ENCODE measurements around the gene DOCK6. TPM values are rescaled to one million over a fixed set of nuclear protein-coding genes. Genes with fewer than 3 reads are reported as not detected.

Gene DOCK6
- total RNA-seq, 1 donor from 2014 or later = 10.1 TPM

GRCh38 chr19:11227195-11227886 lies 35.0 kb downstream of the DOCK6 start:
- DNase-seq (ENCODE audit: low read depth) = no peak

- DNase-seq (ENCODE audit: low read depth) = no peak
Observed at GRCh38 chr19:11226716-11227166, 35.6 kb downstream of the DOCK6 start.

GRCh38 chr19:11225815-11226214 lies 36.5 kb downstream of the DOCK6 start:
- DNase-seq (ENCODE audit: low read depth) = no peak

DNA sequence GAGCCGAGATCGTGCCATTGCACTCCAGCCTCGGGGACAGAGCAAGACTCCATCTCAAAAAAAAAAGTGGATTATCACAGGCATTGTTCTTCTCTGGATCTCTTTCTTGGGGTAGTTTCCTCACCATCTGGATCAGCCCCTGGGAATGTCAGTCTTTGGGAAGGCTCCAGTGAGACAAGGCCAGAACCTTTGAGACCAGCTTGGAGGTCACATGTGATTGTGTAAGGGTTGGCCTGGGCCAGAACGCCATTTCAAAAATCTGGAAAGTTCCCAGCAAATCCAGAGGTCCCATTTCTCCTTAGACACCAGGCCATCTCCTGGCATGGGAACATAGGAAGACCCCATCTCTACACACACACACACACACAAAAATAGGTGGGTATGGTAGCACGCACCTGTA lies 37.2 kb downstream of the DOCK6 start:
- no peak for DNase-seq (ENCODE audit: low read depth)

DNA sequence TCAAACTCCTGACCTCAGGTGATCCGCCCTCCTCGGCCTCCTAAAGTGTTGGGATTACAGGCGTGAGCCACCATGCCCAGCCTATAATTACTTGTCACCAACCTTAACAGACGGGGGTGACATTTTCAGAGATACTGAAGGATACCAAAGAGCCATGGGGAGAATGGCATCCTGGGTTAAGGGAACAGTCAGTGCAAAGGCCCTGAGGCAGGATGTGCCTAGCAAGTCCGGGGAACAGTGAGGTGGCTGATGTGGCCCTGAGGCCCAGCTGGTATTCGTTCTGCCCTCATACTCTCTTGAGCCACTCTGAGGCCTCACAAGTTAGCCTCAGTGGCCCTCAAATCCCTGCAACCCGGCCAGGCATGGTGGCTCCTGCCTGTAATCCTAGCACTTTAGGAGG lies 37.9 kb downstream of the DOCK6 start:
- no peak for DNase-seq (ENCODE audit: low read depth)

DNA sequence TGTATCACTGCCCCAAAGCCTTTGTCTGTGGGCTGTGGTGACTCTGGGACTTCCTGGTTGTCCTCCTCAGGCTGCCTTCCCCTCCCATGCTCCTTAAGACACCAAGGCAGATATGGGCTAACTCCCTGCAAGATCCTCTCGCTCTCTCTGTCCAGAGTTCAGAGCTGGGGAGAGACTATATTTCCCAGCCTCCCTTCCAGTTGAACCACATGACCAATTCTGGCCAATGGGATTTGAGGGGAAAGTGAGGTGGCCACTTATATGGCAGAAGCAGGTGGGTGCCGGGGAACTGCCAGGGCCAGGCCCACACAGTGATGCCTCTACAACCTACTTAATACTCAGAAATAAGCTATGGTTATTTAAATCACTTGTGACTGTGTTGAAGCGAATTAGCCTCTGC lies 39.1 kb downstream of the DOCK6 start:
- no peak for DNase-seq (ENCODE audit: low read depth)

GRCh38 chr19:11221082-11221598 lies 41.2 kb downstream of the DOCK6 start:
- DNase-seq (ENCODE audit: low read depth) = no peak

GRCh38 chr19:11214387-11214786 lies 47.9 kb downstream of the DOCK6 start:
- no peak for DNase-seq (ENCODE audit: low read depth)

GRCh38 chr19:11210656-11210928 lies 51.7 kb downstream of the DOCK6 start:
- no peak for DNase-seq (ENCODE audit: low read depth)

DNA sequence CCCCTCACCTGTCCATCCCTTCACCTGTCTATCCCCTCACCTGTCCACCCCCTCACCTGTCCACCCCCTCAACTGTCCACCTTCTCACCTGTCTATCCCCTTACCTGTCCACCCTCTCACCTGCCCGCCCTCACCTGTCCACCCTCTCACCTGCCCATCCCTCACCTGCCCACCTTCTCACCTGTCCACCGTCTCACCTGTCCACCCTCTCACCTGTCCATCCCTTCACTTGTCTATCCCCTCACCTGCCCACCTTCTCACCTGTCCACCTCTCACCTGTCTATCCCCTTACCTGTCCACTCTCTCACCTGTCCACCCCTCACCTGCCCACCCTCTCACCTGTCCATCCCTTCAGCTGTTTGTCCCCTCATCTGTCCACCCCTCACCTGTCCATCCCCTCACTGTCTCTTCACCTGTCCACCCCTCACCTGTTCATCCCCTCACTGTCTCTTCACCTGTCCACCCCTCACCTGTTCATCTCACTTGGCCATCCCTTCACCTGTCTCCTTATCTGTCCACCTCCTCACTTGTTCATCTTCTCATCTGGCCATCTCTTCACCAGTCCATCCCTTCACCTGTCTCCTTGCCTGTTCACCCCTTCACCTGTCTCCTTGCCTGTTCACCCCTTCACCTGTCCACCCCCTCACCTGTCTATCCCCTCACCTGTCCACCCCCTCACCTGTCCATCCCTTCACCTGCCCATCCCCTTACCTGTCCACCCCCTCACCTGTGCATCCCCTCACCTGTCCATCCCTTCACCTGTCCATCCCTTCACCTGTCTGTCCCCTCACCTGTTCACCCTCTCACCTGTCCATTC lies 52.3 kb downstream of the DOCK6 start:
- no peak for DNase-seq (ENCODE audit: low read depth)

GRCh38 chr19:11208561-11209471 lies 53.5 kb downstream of the DOCK6 start:
- peak; percentile 20 for DNase-seq (ENCODE audit: low read depth)

GRCh38 chr19:11205939-11206570 lies 56.3 kb downstream of the DOCK6 start:
- DNase-seq (ENCODE audit: low read depth) = no peak

DNA sequence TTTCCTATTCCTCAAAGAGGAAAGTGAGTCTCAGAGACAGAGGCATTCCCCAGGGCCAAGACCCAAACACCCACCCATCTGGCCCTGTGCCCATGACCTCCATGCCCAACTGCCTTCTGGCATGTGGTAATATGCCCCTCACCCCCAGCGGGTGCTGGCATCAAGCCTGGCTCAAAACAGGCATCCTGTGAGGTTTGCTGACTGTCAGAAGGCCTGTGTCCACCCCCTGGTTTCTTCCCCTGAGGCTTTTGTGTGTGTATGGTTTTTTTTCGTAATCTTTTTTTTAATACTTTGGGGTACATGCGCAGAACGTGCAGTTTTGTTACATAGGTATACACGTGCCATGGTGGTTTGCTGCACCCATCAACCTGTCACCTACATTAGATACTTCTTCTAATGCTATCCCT lies 57.4 kb downstream of the DOCK6 start:
- DNase-seq (ENCODE audit: low read depth) = peak; percentile 69

- no peak for DNase-seq (ENCODE audit: low read depth)
Observed at GRCh38 chr19:11204076-11204602, 58.2 kb downstream of the DOCK6 start.

DNA sequence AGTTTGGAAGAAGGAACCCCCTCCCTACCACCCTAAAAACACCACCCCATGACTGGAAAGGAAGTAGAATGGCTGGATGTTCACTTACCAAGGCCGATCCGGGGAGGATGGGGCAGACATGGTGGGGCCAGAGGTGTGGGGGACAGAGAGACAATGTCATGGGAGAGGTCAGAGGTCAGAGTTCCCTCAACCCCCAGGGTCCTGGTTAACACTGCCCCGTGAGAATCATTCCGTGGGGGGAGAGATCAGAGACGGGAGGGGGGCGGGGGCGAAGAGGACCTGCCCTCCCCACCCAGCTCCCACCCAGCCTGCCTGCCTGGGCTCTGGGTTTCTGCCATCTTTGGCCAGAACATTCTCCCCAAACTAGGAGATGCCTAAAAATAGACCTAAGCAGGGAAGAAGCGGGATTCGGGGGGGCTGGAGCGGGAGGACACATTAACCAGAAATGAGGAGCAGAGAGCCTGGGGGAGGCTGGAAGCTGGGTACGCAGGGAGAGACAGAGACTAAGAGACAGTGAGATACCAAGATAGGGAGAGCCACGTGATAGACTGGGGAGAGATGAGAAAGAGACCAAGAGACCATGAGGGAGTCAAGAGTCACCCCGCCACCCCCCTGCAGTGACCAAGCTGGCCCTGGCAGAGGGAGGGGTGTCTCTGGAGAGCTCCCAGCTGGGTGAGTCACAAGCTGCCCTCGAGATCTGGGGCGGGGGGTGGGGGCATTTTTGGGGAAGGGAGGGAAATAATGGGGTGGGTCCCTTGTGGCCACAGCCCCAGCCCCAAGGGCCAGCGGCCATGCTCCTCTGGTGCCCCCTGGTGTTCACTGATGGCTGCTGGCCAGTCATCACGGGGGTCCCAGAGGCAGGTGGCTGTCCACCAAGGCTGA lies 58.9 kb downstream of the DOCK6 start:
- peak; percentile 94 for DNase-seq (ENCODE audit: low read depth)

GRCh38 chr19:11202488-11203193 lies 59.7 kb downstream of the DOCK6 start:
- DNase-seq (ENCODE audit: low read depth) = no peak

DNA sequence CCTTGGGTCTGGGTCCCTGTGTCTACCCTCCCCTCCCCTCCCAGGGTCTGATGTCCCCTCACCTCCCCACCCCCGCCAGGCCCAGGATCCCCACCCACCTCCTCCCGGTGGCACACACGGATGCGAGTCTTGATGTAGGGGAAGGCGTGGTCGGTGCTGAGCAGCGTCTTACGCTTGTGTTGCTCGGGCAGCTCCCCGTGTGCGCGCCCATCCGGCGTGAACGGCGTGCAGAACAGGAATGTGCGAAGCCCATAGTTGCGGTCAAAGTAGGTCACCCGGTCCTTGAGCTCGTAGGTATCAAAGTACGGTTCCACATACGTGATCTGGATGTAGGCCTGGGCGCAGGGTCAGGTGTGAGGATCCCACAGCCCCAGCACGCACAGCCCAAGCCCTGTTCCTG lies 60.5 kb downstream of the DOCK6 start:
- DNase-seq (ENCODE audit: low read depth) = no peak

GRCh38 chr19:11200931-11201330 lies 61.4 kb downstream of the DOCK6 start:
- no peak for DNase-seq (ENCODE audit: low read depth)

DNA sequence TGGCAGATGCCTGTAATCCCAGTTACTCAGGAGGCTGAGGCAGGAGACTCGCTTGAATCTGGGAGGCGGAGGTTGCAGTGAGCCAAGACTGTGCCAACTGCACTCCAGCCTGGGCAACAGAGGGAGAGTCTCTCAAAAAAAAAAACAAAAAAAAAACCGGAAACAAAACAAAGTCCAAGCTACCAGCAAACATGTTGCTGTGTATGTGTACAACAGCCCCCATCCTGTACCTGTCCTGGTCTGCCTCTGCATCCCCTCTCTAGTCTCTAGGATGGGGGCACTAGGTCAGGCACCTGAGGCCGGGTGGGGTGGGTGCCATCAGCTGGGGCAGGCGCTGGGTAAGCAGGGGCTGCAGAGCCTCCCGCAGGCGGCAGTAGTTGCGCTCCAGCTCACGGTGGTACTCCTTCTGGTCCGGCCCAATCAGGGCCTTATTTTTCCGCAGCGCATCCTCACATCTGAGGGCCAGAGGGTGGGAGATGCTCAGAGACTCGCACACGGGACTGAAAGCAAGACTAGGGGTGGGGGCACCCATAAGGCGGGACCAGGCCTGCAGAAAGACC lies 62.2 kb downstream of the DOCK6 start:
- DNase-seq (ENCODE audit: low read depth) = no peak

Measured in myocyte (in vitro differentiated cells).